Keratinocyte (primary cell): Measurements from ENCODE around the gene FABP3. TPM values are rescaled to one million over a fixed set of nuclear protein-coding genes. Genes with fewer than 3 reads are reported as not detected.

Experiments
- DNase-seq: peaks from one replicate; pipeline ENCODE4 v3.0.0-alpha.2; 2011; ENCODE audit warnings: low read depth, missing footprints, low spot score
- FAIRE-seq: peaks from 2 replicates; lab custom pipeline; 2011; peaks lifted over from hg19 to GRCh38; lab: Jason Lieb, UNC
- H2AFZ ChIP-seq: 2 replicates; pipeline ENCODE4 v1.6.0; 2012; ENCODE audit warnings: low read length, control low read depth, inconsistent platforms; ENCODE audit not compliant: control insufficient read depth
- H3K27ac ChIP-seq: 2 replicates; pipeline ENCODE4 v1.5.1; 2011; ENCODE audit warnings: low read length; ENCODE audit not compliant: control insufficient read depth, insufficient read depth
- H3K27me3 ChIP-seq: 3 replicates; pipeline ENCODE4 v1.6.0; 2011; ENCODE audit warnings: low read length; ENCODE audit not compliant: control insufficient read depth, insufficient read depth; ENCODE audit errors: extremely low read depth
- H3K36me3 ChIP-seq, 2 experiments: 2 replicates in 1 of 2; 3 replicates in 1 of 2; pipeline ENCODE4 v1.5.1; 2011; ENCODE audit warnings: low read length in 2 of 2, mild to moderate bottlenecking in 1 of 2; ENCODE audit not compliant: control insufficient read depth in 2 of 2, insufficient read depth in 2 of 2; ENCODE audit errors: extremely low read depth in 1 of 2
- H3K4me1 ChIP-seq: 3 replicates; pipeline ENCODE4 v1.5.1; 2011; ENCODE audit warnings: low read length; ENCODE audit not compliant: control insufficient read depth, insufficient read depth; ENCODE audit errors: extremely low read depth
- H3K4me2 ChIP-seq: 3 replicates; pipeline ENCODE4 v1.6.0; 2011; ENCODE audit warnings: low read depth, low read length; ENCODE audit not compliant: control insufficient read depth, insufficient read depth; ENCODE audit errors: extremely low read depth
- H3K4me3 ChIP-seq, 3 experiments: fragments of 200-600 bp in 1 of 3; sonication (generic) in 1 of 3; 2 replicates in 2 of 3; 3 replicates in 1 of 3; pipeline ENCODE4 v1.5.1; 2011 to 2016; ENCODE audit warnings: low read length in 3 of 3, mild to moderate bottlenecking in 3 of 3, control low read depth in 2 of 3, inconsistent platforms in 1 of 3, low read depth in 1 of 3, mixed read lengths in 1 of 3, mixed run types in 1 of 3, moderate library complexity in 1 of 3; ENCODE audit not compliant: control insufficient read depth in 2 of 3, insufficient read depth in 2 of 3; ENCODE audit errors: extremely low read depth in 1 of 3
- H3K79me2 ChIP-seq: 2 replicates; pipeline ENCODE4 v1.6.0; 2012; ENCODE audit warnings: low read length; ENCODE audit not compliant: control insufficient read depth, insufficient read depth
- H3K9ac ChIP-seq: 3 replicates; pipeline ENCODE4 v1.6.0; 2011; ENCODE audit warnings: low read length; ENCODE audit not compliant: control insufficient read depth, insufficient read depth; ENCODE audit errors: extremely low read depth
- H3K9me1 ChIP-seq: 3 replicates; pipeline ENCODE4 v1.6.0; 2011; ENCODE audit warnings: low read length; ENCODE audit not compliant: control insufficient read depth, insufficient read depth; ENCODE audit errors: extremely low read depth
- H3K9me3 ChIP-seq: 2 replicates; pipeline ENCODE4 v1.5.1; 2012; ENCODE audit warnings: low read depth, low read length; ENCODE audit not compliant: control insufficient read depth
- H4K20me1 ChIP-seq: 3 replicates; pipeline ENCODE4 v1.6.0; 2011; ENCODE audit warnings: low read length; ENCODE audit not compliant: control insufficient read depth, insufficient read depth; ENCODE audit errors: extremely low read depth
- CTCF ChIP-seq, 3 experiments: IDR thresholded peaks in 1 of 3; conservative IDR thresholded peaks in 1 of 3; optimal IDR thresholded peaks in 1 of 3; 2 replicates in 2 of 3; 3 replicates in 1 of 3; pipeline versions ENCODE3 to v1.5.1; 2011; ENCODE audit warnings: low read length in 3 of 3, mild to moderate bottlenecking in 3 of 3, moderate library complexity in 2 of 3, control low read depth in 1 of 3, inconsistent platforms in 1 of 3; ENCODE audit not compliant: insufficient read depth in 2 of 3; ENCODE audit errors: extremely low read depth in 1 of 3
- EZH2 ChIP-seq: IDR thresholded peaks from one replicate; pipeline ENCODE4 v1.6.1; 2012; ENCODE audit warnings: inconsistent platforms, mild to moderate bottlenecking, low read length, moderate library complexity
- dilution Hi-C: fragments of 300-500 bp; cut with MboI; formaldehyde crosslinking; loops from one replicate; pipeline ENCODE4 v1.7.0; 2020; ENCODE audit warnings: low sequenced_read_pairs; ENCODE audit not compliant: extremely low pct_ligation_motif_present
- polyA plus RNA-seq, 5 experiments: library from polyadenylated mRNA; depleted of rRNA in 3 of 5; stranded (reverse) in 3 of 5; stranded (forward) in 1 of 5; unstranded in 1 of 5; fragments of >200 nt; gene quantifications; 1 replicate in 1 of 5; 2 replicates in 3 of 5; 3 replicates in 1 of 5; pipeline versions ENCODE4 v1.2.1 to v1.2.3, GENCODE V29; 2011 to 2012; ENCODE audit warnings: missing spikeins in 2 of 5, low read depth in 1 of 5, low replicate concordance in 1 of 5

FABP3 gene
- polyA plus RNA-seq, 1 donor (not counting 4 experiments of a cell fraction or from before 2014, with no cell fraction given): 0.59 TPM

- H3K36me3 ChIP-seq: no peaks in the 10 kb centered on the region
- no peak overlapping the region for H3K9ac ChIP-seq
- no peaks in the 10 kb centered on the region for H3K79me2 ChIP-seq
- no peak overlapping the region for H3K27ac ChIP-seq
- H2AFZ ChIP-seq: no peak overlapping the region
- H3K9me1 ChIP-seq: no peaks in the 10 kb centered on the region
- FAIRE-seq (no peak), DNase-seq (no peak)
- dilution Hi-C loops: no loop called here
- H3K4me2 ChIP-seq: no peak overlapping the region
- no peaks in the 10 kb centered on the region for H3K9me3 ChIP-seq
- no peak overlapping the region for H3K4me3 ChIP-seq
- TF ChIP-seq EZH2: no peak
- no peak for TF ChIP-seq CTCF (optimal IDR thresholded peaks at IDR 0.05 in 1 of 3, IDR thresholded peaks at IDR 0.05 in 1 of 3, conservative IDR thresholded peaks at IDR 0.05 in 1 of 3; ENCODE audit: extremely low read depth in 1 of 3, insufficient read depth in 2 of 3, low read length in 3 of 3)
- no peaks in the 10 kb centered on the region for H3K27me3 ChIP-seq
- H4K20me1 ChIP-seq: no peaks in the 10 kb centered on the region
- peaks cover 19% of the 10 kb centered on the region for H3K4me1 ChIP-seq
These were observed 1.8 kb upstream of the FABP3 start for GRCh38 chr1:31374511-31375196.

- no peaks in the 10 kb centered on the region for H3K79me2 ChIP-seq
- no peaks in the 10 kb centered on the region for H3K9me1 ChIP-seq
- no peaks in the 10 kb centered on the region for H3K9me3 ChIP-seq
- no peak overlapping the region for H3K4me2 ChIP-seq
- no peak for DNase-seq
- no peaks in the 10 kb centered on the region for H3K27me3 ChIP-seq
- H4K20me1 ChIP-seq: no peaks in the 10 kb centered on the region
- H3K9ac ChIP-seq: no peak overlapping the region
- no peak overlapping the region for H3K27ac ChIP-seq
- TF ChIP-seq CTCF (optimal IDR thresholded peaks at IDR 0.05 in 1 of 3, IDR thresholded peaks at IDR 0.05 in 1 of 3, conservative IDR thresholded peaks at IDR 0.05 in 1 of 3; ENCODE audit: extremely low read depth in 1 of 3, insufficient read depth in 2 of 3, low read length in 3 of 3) (no peak), EZH2 (no peak)
- H2AFZ ChIP-seq: peak overlapping the region; percentile 39
- no peaks in the 10 kb centered on the region for H3K36me3 ChIP-seq
- FAIRE-seq: no peak
- dilution Hi-C loops: no loop called here
- H3K4me3 ChIP-seq: no peak overlapping the region
- peaks cover 19% of the 10 kb centered on the region for H3K4me1 ChIP-seq
These were observed 1.1 kb upstream of the FABP3 start for GRCh38 chr1:31373897-31374486.
